Esophagus squamous epithelium (tissue), 4 donors: ENCODE results near the gene LRP2.

Source experiments
- CTCF ChIP-seq, 6 experiments: fragments of 450-650 bp in 4 of 6; fragments of 200-600 bp in 2 of 6; sonication (generic) in 2 of 6; IDR thresholded peaks; one replicate each; pipeline ENCODE4 v1.5.1; 2016 to 2019; ENCODE audit warnings: antibody characterized with exemption in 6 of 6, mild to moderate bottlenecking in 4 of 6, moderate library complexity in 4 of 6
- POLR2A ChIP-seq, 4 donors: fragments of 450-650 bp; IDR thresholded peaks; one replicate each; pipeline ENCODE4 v1.6.1; 2017; ENCODE audit warnings: antibody characterized with exemption in 4 of 4, mild to moderate bottlenecking in 4 of 4, moderate library complexity in 3 of 4

- no peak for TF ChIP-seq CTCF (IDR thresholded peaks at IDR 0.05)
- TF ChIP-seq POLR2A (IDR thresholded peaks at IDR 0.05): no peak
These were observed 280.8 kb downstream of the LRP2 start for GRCh38 chr2:169081551-169081950.
